Stromal cell of bone marrow (primary cell): ENCODE results near the gene SBDS.
"Not testable (repeated sequence)": the region's sequence is repeated elsewhere in the genome, so short reads cannot be mapped to it uniquely, and the experiment has no call there.

Experiments
- DNase-seq: peaks from one replicate; pipeline ENCODE4 v3.0.0-alpha.2; 2012; ENCODE audit warnings: low read depth

Gene SBDS

GRCh38 chr7:66995050-66995776 lies at the start of gene SBDS:
TSS of gene SBDS (minus strand) at chr7:66995586. CDS start at chr7:66995417, 169 bp downstream.
- DNase-seq: peak; percentile 96

- not testable (repeated sequence) for DNase-seq
These were observed 48.2 kb upstream of the SBDS start for GRCh38 chr7:67043559-67043930.

- peak; percentile 68 for DNase-seq
These were observed 47.6 kb upstream of the SBDS start for GRCh38 chr7:67042781-67043558.

GRCh38 chr7:67040832-67041231 lies 45.4 kb upstream of the SBDS start:
- not testable (repeated sequence) for DNase-seq

GRCh38 chr7:67036432-67037395 lies 41.3 kb upstream of the SBDS start:
- not testable (repeated sequence) for DNase-seq

GRCh38 chr7:67033251-67033650 lies 37.9 kb upstream of the SBDS start:
- DNase-seq: no peak

- not testable (repeated sequence) for DNase-seq
These were observed 36.3 kb upstream of the SBDS start for GRCh38 chr7:67031685-67032084.

GRCh38 chr7:67025459-67025858 lies 30.1 kb upstream of the SBDS start:
- peak; percentile 16 for DNase-seq

- no peak for DNase-seq
These were observed 27.1 kb upstream of the SBDS start for GRCh38 chr7:67022511-67022910.

- DNase-seq: no peak
These were observed 25.9 kb upstream of the SBDS start for GRCh38 chr7:67021260-67021659.

- no peak for DNase-seq
These were observed 24.4 kb upstream of the SBDS start for GRCh38 chr7:67019562-67020390.

GRCh38 chr7:67018940-67019339 lies 23.6 kb upstream of the SBDS start:
- DNase-seq: no peak

- not testable (repeated sequence) for DNase-seq
These were observed 22.6 kb upstream of the SBDS start for GRCh38 chr7:67017971-67018370.

GRCh38 chr7:67014076-67014622 lies 18.8 kb upstream of the SBDS start:
- not testable (repeated sequence) for DNase-seq

- not testable (repeated sequence) for DNase-seq
These were observed 14.3 kb upstream of the SBDS start for GRCh38 chr7:67009677-67010076.

- no peak for DNase-seq
These were observed 12.9 kb upstream of the SBDS start for GRCh38 chr7:67008260-67008659.

- no peak for DNase-seq
These were observed 11.6 kb upstream of the SBDS start for GRCh38 chr7:67006965-67007364.

- DNase-seq: not testable (repeated sequence)
These were observed 8.8 kb upstream of the SBDS start for GRCh38 chr7:67004145-67004544.

- DNase-seq: not testable (repeated sequence)
These were observed 5.3 kb upstream of the SBDS start for GRCh38 chr7:67000601-67001258.

- DNase-seq: peak; percentile 95
These were observed 1.2 kb upstream of the SBDS start, which contains the start of gene TYW1 for GRCh38 chr7:66996444-66997191. TSS of gene TYW1 (plus strand) at chr7:66996833. CDS start at chr7:66996979, 146 bp downstream.
